GM19467 (cell line): ENCODE results near the gene FAM221B.

Source experiments
- ATAC-seq: cut with Tn5 transposase; IDR thresholded peaks from one replicate; pipeline ENCODE4 v1.9.1; 2021; ENCODE audit warnings: mild to moderate bottlenecking, moderate library complexity; ENCODE audit not compliant: unreplicated experiment

The FAM221B gene, protein sequence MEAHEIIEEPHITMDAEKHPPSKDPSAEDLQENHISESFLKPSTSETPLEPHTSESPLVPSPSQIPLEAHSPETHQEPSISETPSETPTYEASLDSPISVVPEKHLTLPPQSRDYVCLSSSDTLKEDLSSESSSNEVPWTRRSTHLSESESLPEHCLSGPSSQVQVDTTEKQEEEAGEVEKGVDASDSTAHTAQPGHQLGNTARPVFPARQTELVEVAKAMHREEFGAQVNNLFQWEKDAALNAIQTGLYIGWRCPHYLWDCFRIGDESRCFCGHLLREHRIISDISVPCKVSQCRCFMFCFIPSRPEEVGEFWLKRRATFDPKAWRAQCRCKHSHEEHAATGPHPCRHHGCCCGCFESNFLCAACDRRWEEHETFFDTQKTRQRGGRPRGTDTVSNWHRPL

DNA sequence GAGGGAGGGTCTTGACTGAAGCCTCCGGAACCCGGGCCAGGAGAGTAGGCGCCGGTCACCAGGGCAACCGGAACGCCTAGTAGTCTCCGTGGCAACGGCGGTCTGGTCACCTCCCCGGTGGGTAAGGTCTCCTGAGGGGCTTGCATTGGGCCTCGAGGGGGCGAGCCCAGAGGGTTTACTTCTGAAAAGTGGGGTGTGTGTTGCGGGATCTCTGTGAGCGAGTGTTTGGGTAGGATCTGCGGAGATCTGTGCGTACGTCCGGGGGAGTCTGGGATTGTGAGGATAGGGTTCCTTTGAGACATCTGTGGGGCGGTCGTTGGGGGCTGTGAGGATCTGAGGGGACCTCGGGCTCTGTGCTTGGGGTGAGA, at the start of gene FAM221B:
Gene FAM221B (minus strand): TSS at position 17 of the 368 bp plus-strand sequence. CDS start 2,571 bp downstream, outside the sequence.
- no peak for ATAC-seq

DNA sequence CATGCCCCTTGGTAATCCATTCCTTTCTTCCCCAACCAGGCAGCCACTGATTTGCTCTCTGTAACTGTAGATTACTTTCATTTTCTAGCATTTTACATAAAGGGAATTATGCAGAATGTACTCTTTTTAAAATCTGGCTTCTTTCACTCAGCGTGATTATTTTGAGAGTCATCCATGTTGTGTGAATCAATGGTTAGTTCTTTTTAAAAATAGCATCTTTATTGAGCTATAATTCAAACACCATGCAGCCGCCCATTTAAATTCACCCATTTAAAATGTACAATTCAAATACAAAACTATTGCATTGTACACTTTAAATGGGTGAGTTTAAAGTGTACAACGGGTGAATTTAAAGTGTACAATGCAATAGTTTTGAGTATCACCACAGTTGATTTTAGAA, 44.0 kb upstream of the FAM221B start:
- no peak for ATAC-seq

DNA sequence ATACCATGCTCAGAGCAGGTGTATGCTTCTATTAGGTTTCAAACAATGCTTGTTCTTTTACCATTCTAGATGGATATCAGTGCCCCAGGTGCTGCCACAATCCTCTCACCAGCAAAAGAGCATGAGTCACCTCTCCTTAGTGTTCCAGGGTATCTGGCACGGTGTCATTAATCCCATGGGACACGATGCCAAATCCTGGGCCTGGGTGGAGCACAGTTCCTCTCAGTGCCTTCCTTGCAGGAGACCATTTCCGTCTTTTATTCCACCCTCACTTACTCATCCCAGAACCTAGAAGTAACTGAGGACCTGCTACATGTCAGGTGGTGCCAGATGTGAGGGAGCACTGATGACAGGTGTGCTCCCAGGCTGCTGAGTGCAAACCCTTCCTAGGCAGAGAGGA, 43.0 kb upstream of the FAM221B start:
- ATAC-seq: no peak

DNA sequence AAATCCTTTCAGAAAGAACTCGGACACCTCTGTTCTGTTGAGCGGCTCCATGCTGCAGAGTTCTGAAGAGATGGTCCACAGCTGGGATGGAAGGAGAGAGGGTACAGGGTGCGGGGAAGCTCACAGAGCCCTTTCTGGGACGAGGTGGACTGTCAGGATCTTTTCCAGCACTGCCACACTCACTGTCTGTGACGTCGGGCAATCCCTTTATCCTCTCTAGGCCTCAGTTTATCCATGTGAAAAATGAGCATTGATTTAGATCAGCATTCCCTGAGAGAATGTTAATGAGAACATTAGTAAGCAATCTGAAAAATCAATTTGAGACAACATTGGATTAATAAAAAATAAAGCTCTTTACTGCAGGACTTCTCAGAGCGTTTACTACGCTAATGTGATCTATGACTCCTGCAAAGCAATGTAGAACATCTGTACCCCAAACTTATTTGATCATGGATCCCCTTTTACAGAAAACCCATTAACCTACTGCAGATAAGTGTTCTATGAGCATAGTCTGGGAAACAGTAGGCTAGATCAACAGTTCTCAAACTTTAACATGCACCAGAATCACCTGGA, 41.9 kb upstream of the FAM221B start, which contains the start of gene OR13J1:
Gene OR13J1 (minus strand): TSS at position 51 of the 573 bp plus-strand sequence. CDS start 0 bp downstream, at position 51.
- no peak for ATAC-seq

DNA sequence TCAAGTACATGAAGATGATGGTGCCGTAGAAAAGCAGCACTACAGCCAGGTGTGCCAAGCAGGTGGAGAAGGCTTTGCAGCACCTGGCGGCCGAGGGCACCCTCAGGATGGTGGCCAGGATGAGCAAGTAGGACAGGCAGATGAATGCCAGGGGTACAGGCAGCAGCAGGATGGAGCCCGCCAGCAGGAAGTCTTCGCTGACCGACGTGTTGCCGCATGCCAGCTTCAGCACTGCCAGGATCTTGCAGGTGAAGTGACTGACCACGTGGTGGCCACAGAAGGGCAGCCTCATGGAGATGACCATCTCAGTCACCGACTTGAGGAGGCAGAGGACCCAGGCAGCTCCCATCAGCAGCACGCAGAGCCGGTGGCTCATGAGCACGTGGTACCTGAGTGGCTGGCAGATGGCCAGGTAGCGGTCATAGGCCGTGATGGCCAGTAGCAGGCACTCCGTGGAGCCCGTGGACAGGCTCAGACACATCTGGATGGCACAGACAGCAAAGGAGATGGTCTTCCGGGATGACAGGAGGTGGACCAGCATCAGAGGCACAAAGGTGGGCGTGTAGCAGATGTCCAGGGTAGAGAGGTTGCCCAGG, 41.2 kb upstream of the FAM221B start:
- no peak for ATAC-seq

DNA sequence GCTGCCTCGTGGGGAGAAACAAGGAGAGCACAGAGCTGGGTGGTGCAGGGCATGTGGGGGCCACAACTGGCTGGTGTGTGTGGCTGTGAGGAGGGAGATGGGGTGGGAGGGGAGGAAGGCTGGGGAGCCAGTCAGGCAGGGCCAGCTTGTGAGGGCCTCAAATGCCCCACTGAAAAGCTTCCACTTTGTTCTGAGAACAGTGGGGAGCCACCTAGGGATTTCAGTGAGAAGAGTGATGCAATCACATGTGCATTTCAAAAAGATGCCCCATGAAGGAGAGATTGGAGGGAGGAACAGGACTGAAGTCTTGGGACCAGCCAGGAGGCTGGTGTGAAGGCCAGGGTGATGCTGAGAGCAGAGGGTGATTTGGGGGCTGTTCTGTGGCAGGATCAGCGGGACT, 40.4 kb upstream of the FAM221B start:
- no peak for ATAC-seq

DNA sequence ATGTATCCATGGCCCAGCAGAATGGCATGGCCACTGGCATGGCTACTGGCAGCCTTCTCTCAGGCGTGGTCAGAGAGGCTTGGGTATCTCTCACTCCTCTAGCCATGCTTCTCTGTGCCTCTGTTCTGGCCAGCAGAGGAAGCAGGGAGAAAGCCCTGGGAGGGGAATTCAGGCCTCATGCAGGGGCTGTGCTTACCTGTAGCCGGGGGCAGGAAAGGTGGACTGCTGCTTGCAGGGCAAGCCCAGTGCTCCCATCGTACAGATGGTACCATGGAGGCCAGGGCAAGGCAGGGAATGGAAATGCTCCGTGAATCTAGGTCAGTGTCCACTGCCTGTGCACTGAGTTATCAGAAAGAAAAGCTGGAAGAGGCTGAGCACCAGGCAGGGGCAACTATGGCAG, 39.0 kb upstream of the FAM221B start:
- ATAC-seq: no peak

DNA sequence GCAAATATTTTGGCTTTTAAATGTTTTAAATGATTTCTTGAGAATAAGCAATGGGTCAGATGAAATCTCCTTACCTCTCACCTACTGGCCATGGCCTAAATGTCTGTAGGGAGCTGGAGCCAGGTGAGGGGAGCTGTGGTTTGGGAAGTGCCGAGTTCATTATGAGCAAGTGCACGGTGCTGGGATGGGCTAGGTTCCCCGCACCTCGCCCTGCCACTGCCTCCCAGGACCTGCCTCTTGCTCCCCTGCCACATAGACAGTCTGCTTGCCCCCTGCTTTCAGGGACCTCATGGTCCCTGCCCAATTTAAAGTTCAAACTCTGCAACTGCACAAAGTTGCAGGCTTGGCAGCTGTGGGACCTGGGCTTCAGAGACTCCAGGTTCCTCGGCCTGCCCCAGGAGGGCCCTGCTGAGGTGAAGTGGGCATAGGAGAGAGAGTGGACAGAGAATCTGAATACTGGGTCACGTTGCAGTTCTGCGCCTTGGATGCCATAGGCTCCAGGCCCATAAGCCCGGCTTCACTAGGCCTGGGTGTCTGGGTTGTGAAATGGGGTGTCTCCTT, 36.2 kb upstream of the FAM221B start:
- ATAC-seq: no peak

DNA sequence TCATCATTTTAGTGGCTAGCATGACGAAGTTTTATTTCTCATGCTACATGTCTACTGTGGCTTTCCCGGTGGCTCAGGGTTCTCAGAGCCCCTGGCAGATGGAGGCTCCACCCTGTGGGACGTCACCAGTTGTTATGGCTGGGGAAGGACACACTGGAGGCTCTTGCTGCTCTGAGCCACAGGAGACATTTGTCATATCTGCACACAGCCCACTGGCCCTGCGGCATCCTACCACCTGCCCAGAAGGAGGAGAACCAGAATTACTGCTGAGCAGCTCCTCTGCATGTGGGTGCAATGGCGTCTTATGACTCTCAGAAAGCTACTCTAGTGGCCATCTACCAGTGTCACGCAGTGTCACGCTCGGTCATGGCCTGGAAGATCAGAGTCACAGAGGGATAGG, 35.1 kb upstream of the FAM221B start:
- no peak for ATAC-seq

DNA sequence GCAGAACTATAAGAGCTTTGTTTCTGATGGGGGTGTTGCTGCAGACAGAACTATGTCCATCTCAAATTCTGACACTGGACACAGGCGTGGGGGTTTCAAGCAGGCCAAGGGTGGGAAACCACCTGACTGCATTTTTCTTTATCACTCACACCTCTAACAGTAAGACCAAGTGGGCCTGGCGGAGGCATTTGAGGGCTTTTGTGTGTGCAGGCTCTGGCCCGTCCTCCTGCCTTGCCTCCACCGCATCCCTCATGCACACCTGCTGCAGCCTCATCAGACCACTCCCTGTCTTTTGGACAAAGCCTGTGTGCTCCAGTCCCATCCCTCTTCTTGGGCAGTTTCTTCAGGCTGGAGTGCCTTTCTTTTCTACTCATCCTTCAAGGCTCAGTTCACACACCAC, 33.8 kb upstream of the FAM221B start:
- ATAC-seq: no peak

DNA sequence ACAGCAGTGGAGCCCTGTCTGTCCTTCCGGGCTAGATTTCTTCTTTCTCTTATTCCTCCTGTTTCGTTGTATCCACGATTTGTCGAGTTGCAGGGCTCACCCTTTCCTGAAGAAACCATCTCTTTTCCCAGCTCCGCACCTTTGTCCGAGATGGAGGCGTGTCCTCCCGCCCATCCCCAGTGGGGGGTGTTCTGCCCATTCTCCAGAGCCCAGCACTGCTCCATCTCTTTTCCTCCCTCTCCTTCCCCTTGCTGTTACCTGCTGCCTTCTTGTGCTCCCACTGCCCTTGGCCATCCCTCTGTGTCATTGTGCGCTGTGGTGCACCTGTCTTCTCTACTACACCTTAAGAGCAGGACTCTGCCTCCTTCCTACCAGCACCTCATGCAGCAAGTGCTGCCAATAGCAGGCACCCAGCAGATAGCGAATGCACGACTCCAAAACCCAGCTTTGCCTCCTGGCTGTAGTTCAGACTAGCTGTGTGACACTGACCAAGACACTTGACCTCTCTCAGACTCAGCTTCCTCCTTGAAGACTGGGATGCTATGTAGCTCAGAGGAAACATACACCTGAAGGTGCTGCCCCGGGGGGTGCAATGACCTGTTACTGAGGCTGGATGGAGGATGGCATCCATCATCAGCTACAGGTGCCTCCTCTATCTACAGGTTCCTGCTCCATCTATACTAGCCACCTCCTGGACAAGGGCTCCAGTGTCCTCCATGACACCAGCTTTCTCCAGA, 32.8 kb upstream of the FAM221B start:
- no peak for ATAC-seq

DNA sequence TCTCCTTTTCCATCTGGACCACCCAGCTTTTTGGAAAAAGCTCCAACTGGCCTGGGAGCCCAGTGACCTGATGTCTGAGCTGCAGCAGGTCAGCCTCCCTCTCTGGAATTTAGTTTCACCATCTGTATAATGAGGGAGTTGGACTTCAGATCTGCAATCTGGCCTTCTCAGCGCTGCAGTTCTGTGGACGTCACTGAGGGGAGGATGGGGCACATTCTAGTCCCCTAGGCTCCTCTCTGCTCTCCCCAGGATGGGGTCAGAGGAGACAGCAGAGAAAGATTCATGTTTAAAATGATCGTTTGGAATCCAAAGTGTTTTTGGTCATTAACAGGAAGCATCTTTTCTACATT, 31.4 kb upstream of the FAM221B start:
- no peak for ATAC-seq

DNA sequence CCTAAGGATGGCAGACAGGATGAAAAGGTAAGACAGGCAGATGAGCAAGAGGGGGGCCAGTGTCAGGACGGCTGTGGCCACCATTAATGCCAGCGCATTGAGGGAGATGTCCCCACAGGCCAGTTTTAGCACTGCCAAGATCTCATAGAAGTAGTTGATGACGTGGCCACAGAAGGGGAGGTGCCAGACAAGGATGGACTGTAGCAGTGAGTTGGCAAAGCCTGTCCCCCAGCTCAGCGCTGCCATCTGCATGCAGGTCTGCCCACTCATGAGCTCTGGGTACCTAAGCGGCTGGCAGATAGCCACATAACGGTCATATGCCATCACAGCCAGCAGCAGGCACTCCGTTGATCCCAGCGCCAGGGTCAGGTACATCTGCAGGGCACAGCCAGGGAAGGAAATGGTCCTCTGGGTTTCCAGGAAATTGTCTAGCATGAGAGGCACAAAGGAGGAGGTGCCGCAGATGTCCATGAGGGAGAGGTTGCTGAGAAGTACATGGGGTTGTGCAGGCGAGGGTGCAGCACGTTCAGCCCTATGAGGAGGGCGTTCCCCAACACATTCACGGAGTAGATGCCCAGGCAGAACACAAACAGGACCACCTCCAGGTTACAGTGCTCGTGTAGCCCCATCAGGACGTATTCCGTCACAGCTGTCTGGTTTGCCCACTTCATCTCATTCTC, 30.9 kb upstream of the FAM221B start:
- no peak for ATAC-seq

DNA sequence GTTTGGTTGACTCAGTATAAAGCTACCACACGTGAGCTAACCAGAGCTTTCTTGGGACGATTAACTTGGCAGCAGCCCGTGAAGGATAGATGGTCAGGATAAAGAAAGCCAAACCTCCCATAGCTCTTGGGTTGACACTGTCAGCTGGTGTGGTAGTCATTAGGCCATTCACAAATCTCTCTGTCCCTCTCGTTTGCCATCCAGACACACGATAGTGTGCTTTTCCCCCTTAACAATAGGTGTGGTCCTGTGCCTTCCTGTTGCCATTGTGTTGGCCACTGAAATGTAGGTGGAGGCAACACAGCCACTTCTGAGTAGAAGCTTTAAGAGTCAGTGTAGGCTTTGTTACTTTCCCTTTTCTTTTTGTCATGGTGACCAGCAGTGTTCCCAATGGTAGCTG, 29.9 kb upstream of the FAM221B start:
- no peak for ATAC-seq

DNA sequence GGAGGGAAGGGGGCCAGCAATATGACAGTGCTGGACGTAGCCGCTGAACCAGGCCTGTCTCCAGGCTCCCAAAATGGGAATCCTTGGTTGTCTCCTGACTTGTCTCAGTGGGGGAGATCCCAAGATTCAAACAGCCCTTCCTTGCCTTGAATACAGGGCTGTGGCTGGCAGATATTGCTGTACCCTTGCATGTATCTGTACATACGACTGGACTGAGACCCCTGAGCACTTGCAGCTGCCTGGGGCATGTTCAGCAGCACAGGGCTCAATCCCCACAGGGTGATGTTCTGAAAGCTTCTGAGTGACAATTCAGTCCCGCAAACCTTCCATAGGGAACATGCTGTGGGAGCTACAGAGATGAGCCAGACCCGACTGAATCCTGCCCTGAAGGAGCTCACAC, 28.4 kb upstream of the FAM221B start:
- no peak for ATAC-seq

DNA sequence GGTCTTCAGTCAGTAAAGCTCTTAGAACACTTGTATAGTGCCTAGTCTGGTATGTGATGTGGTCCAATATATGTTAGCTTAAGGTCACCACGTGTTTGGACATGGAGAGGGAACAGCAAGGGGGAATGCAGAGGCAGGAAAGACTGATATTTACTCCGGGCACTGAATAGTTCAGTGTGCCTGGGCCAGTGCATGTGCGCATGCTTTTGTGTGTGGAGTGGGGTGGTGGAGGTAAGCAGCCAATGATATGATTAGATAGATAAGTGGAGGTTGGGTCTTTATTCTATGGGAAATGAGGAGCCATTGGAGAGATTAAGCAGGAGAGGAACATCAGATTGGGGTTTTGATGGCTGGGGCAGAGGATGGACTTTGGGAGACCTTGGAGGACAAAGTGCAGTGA, 27.7 kb upstream of the FAM221B start:
- ATAC-seq: no peak

DNA sequence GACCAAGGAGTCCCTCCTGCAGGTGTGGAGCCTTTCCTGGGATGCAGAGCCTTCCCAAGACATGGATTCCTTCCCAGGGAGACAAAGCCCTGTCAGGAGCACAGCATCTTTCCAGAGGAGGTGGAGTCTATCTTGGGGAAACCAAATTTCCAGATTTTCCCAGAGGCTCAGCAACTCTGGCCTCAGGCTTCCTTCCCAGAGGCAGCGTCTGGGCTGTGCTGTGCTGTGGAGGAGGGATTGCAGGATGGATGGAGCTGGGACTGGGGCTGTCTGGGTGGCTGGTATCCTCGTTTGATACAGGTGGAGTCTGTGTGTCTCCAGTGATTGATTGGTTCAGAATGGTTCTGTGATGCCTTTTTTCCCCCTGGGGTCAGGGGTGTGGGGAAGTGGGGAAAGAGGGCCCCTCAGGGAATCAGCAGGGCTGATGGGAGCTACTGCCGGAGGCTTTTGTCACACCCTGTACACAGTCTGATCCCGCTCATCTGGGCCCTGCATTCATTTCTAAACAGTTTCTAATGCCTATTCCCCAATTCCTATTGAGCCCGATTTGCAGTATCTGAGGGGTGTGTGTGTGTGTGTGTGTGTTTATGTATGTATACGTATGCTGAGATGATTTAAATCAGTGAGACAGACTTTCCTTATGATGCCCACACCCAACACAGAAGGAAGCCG, 25.7 kb upstream of the FAM221B start:
- ATAC-seq: no peak

DNA sequence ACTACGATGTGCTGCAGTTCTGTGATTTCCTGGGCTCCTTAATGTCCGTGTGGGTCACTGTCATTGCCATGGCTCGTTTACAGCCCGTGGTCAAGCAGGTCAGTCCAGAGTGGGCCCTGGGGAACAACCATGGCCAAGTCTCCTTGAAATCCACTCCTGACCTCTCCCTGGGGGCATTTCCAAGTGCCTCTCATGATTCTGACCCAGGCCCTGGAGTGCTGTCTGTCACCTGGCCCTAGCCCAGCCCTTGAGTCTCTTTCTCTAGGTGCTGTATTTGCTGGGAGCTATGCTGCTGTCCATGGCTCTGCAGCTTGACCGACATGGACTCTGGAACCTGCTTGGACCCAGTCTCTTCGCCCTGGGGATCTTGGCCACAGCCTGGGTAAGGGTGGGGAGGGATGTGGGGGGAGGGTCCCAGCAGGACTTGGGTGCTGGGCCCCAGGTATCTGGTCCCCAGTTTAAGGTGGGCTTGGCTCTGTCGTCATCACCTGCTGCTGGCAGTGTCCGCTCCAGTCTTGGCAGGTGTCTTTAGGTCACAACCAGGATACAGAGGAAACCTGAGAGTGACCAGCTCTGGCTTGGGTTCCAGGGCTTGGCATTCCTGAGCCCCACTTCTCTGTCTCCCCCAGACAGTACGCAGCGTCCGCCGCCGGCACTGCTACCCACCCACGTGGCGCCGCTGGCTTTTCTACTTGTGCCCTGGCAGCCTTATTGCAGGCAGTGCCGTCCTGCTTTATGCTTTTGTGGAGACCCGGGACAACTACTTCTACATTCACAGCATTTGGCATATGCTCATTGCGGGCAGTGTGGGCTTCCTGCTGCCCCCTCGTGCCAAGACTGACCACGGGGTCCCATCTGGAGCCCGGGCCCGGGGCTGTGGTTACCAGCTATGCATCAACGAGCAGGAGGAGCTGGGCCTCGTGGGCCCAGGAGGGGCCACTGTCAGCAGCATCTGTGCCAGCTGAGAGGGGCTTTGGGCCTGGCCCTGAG, 24.6 kb upstream of the FAM221B start:
- ATAC-seq: no peak

DNA sequence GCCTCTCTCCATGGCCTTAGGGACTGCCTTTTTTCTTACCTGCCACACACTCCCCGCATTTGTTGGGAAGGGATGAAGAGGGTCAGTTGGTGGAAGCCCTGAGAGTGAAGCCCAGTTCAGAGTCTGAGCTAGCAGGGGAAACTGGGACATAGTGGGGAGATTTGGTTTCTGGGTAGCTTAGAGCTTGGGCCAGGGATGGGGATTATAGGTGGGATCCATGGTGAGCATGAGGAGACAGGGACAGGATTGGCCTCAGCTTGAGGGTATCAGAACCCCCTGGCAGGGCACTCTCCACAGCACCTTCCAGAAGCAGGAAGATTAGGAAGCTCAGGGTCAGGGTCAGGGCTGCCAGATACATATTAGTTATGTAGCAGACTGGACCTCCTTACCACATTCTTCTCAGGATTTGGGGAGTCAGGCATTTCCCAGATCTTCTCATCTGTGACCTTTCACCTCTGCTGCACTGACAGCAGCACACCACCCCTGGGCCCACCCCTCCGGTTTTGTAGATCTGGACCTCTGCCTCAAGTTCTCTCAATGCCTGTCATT, 23.8 kb upstream of the FAM221B start:
- no peak for ATAC-seq
